Purkinje cell (primary cell): ENCODE results near the gene FKBP3. TPM values are rescaled to one million over a fixed set of nuclear protein-coding genes. Genes with fewer than 3 reads are reported as not detected.

ENCODE experiments used
- polyA plus RNA-seq: library from polyadenylated mRNA; unstranded; fragments of >200 nt; fragmentation: Nextera tagmentation; gene quantifications from 2 replicates; pipeline ENCODE4 v1.2.1, GENCODE V29; 2014

FKBP3 gene
- polyA plus RNA-seq = 370 and 383 TPM in 2 replicates

GRCh38 chr14:45134051-45134958, at the start of gene FKBP3:
Gene FKBP3, minus strand, starts transcription at chr14:45134481. Its CDS starts 25 bp downstream, at chr14:45134456.

GRCh38 chr14:45135659-45136395, 1.5 kb upstream of the FKBP3 start, which contains the start of gene FANCM:
Gene FANCM, plus strand, starts transcription at chr14:45135930. Its CDS starts 102 bp downstream, at chr14:45136032.

GRCh38 chr14:45083976-45084722, 50.1 kb downstream of the FKBP3 start, which contains the start of gene PRPF39:
Gene PRPF39, plus strand, starts transcription at chr14:45084116. Its CDS starts 11,124 bp downstream, at chr14:45095240.

Other genes starting within 250 kb of the FKBP3 start
- gene KLHL28, start 172.5 kb downstream of the FKBP3 start, polyA plus RNA-seq = 24.1 and 36.5 TPM in 2 replicates
- 28.0 and 32.6 TPM in 2 replicates for gene TOGARAM1, start 172.3 kb downstream of the FKBP3 start, polyA plus RNA-seq
- 16.0 and 18.0 TPM in 2 replicates for gene PRPF39, start 50.4 kb downstream of the FKBP3 start, polyA plus RNA-seq
- gene FANCM, start 1.4 kb upstream of the FKBP3 start, polyA plus RNA-seq = 7.9 and 15.7 TPM in 2 replicates
- gene MIS18BP1, start 118.7 kb upstream of the FKBP3 start, polyA plus RNA-seq = 4.5 and 8.4 TPM in 2 replicates